GM18526 (cell line): ENCODE data around the gene CACNG1.

Experiments
- POLR2A ChIP-seq: IDR thresholded peaks from 3 replicates; pipeline ENCODE4 v1.6.1; 2011; ENCODE audit not compliant: insufficient read length; ENCODE audit errors: extremely low read depth

Gene CACNG1

GRCh38 chr17:67076290-67076689 lies 31.9 kb downstream of the CACNG1 start:
- no peak for TF ChIP-seq POLR2A

- TF ChIP-seq POLR2A, result no peak
Measured at GRCh38 chr17:67078292-67078691, 33.9 kb downstream of the CACNG1 start.

- TF ChIP-seq POLR2A, result no peak
Measured at GRCh38 chr17:67079491-67079890, 35.1 kb downstream of the CACNG1 start.

DNA sequence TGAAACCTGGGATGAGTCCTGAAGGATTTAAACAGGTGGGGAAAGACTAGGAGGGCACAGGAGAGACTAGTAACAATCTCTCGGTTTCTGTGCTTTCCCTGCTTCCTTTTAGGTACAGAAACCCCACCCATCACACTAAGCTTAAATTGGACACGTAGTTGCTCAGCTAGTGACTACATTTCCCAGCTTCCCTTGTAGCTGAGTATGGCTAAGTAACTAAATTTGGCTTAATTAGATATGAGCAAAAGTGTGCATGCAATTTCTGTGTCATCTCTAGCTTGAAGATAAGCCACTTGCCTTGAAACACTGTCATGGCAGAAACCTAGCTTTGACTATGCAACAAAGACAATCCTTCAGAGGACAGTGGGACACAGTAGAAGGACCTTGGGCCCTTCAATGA lies 36.5 kb downstream of the CACNG1 start:
- TF ChIP-seq POLR2A, result no peak

- TF ChIP-seq POLR2A, result no peak
Measured at GRCh38 chr17:67082107-67082506, 37.8 kb downstream of the CACNG1 start.

GRCh38 chr17:67085406-67085805 lies 41.1 kb downstream of the CACNG1 start:
- no peak for TF ChIP-seq POLR2A

- no peak for TF ChIP-seq POLR2A
Measured at GRCh38 chr17:67088639-67089038, 44.3 kb downstream of the CACNG1 start.

GRCh38 chr17:67090341-67090740 lies 46.0 kb downstream of the CACNG1 start:
- no peak for TF ChIP-seq POLR2A

DNA sequence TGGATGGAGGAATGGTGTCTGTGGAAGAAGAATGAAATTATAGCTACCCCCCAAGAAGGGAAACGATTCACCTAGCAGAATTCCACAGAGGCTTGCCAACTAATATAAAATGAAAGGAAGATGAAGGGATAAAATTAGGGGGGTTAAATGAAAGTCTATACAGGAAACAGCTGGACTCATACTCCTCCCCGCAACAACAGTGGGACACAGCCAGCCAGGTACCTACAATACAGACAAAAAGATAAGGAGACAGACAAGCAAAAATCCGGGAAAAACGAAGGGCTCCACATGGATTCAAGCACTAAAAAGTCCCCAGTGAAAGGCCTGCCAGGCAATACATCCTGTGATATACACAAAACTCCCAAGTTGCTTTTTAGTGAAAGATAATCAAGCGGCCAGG lies 47.9 kb downstream of the CACNG1 start:
- no peak for TF ChIP-seq POLR2A

- no peak for TF ChIP-seq POLR2A
Measured at GRCh38 chr17:67093348-67093747, 49.0 kb downstream of the CACNG1 start.

DNA sequence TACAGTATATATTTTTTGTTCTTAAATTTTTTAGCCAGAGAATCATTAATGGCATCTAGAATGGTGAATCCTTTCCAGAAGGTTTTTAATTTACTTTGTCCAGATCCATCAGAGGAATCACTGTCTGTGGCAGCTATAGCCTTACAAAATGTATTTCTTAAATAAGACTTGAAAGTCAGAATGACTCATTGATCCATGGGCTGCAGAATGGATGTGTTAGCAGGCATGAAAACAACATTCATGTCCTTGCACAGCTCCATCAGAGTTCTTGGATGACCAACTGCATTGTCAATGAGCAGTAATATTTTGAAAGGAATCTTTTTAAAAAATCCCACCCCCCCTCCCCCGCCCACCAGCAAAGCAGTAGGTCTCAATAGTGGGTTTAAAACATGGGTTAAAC lies 51.4 kb downstream of the CACNG1 start:
- no peak for TF ChIP-seq POLR2A

GRCh38 chr17:67096609-67097008 lies 52.3 kb downstream of the CACNG1 start:
- TF ChIP-seq POLR2A, result no peak

DNA sequence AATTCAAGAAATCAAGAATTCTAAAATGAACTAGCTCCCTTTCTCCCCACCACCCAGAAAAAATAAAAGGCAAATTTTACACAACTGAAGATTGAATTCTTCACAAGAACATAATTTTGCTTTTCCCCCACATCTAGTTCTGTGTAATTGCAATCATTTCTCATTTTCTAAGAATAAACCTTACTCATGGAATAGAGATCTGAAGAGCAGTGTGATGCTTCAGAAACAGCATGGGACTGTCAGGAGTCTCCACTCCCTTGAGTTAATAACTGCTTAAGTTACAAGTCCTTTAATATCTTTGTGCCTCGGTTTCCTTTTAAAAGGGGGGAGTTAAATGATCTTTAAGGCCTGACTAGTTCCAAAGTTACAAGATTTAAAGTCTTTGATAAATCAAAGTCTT lies 53.7 kb downstream of the CACNG1 start:
- TF ChIP-seq POLR2A, result no peak

GRCh38 chr17:67105213-67105612 lies 60.9 kb downstream of the CACNG1 start:
- no peak for TF ChIP-seq POLR2A
